ENCODE measurements around the gene PRDX1.

The PRDX1 gene

GRCh38 chr1:45516465-45516864 lies 5.2 kb downstream of the PRDX1 start:
- TF ChIP-seq REST (IDR thresholded peaks at IDR 0.05; ENCODE audit: low read depth) (no peak), TEAD4 (IDR thresholded peaks at IDR 0.05) (peak; percentile 24; the same call in 1 of the 2 replicates)

- TF ChIP-seq TEAD4 (IDR thresholded peaks at IDR 0.05): no peak
- no peak for TF ChIP-seq ZBTB7A (IDR thresholded peaks at IDR 0.05; ENCODE audit: low read depth)
- TF ChIP-seq TCF12 (IDR thresholded peaks at IDR 0.05; ENCODE audit: low read depth): no peak
- TF ChIP-seq MAX (IDR thresholded peaks at IDR 0.05): no peak
- TF ChIP-seq NFIC (IDR thresholded peaks at IDR 0.05): no peak
- TF ChIP-seq USF1 (IDR thresholded peaks at IDR 0.05): no peak
- no peak for TF ChIP-seq YY1 (IDR thresholded peaks at IDR 0.05; ENCODE audit: low read depth)
- TF ChIP-seq REST (IDR thresholded peaks at IDR 0.05; ENCODE audit: low read depth): no peak
- TF ChIP-seq CREB1 (IDR thresholded peaks at IDR 0.05; ENCODE audit: low read depth): no peak
- no peak for TF ChIP-seq FOXM1 (IDR thresholded peaks at IDR 0.05; ENCODE audit: borderline replicate concordance, low read depth)
- no peak for TF ChIP-seq EGR1 (IDR thresholded peaks at IDR 0.05)
- TF ChIP-seq EP300 (IDR thresholded peaks at IDR 0.05; ENCODE audit: borderline replicate concordance): no peak
- no peak for TF ChIP-seq TAF1 (IDR thresholded peaks at IDR 0.05; ENCODE audit: low read depth)
- no peak for TF ChIP-seq CEBPB (IDR thresholded peaks at IDR 0.05)
- no peak for TF ChIP-seq RAD21 (IDR thresholded peaks at IDR 0.05; ENCODE audit: low read depth)
Observed at GRCh38 chr1:45516036-45516435, 5.6 kb downstream of the PRDX1 start.

- no peak for TF ChIP-seq EP300 (IDR thresholded peaks at IDR 0.05; ENCODE audit: borderline replicate concordance)
- peak; percentile 63 for TF ChIP-seq RAD21 (IDR thresholded peaks at IDR 0.05; ENCODE audit: low read depth)
Observed at GRCh38 chr1:45512641-45513054, 9.0 kb downstream of the PRDX1 start.

GRCh38 chr1:45510972-45511527 lies 10.6 kb downstream of the PRDX1 start:
- TF ChIP-seq EP300 (IDR thresholded peaks at IDR 0.05; ENCODE audit: borderline replicate concordance) (no peak), USF1 (IDR thresholded peaks at IDR 0.05) (no peak), NFIC (IDR thresholded peaks at IDR 0.05) (no peak), TCF12 (IDR thresholded peaks at IDR 0.05; ENCODE audit: low read depth) (no peak), YY1 (IDR thresholded peaks at IDR 0.05; ENCODE audit: low read depth) (no peak), MAX (IDR thresholded peaks at IDR 0.05) (no peak), CREB1 (IDR thresholded peaks at IDR 0.05; ENCODE audit: low read depth) (no peak), REST (IDR thresholded peaks at IDR 0.05; ENCODE audit: low read depth) (no peak), CEBPB (IDR thresholded peaks at IDR 0.05) (no peak)

All from Ishikawa (cell line).